ENCODE results near the gene FOXI3.

DNA sequence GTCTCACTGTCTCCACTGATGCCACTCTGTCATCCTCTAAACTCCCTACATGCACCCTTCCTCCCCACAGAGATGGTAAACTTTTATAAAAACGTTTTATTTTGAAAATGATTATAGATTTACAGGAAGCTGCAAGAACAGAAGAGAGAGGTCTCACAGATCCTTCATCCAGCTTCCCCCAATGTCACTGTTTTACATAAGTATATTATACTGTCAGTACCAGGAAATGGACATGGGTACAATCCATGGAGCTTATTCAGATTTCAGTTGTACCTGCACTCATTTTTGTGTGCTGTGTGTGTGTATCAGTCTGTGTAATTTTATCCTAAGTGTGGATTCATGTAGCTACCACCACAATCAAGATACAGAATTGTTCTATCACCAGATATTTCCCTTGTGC, 46.7 kb upstream of the FOXI3 start:
- TF ChIP-seq EZH2 (IDR thresholded peaks at IDR 0.05; ENCODE audit: low read depth, unreplicated experiment) (no peak), EZH2phosphoT487 (IDR thresholded peaks at IDR 0.05; ENCODE audit: unreplicated experiment) (no peak), NANOG (IDR thresholded peaks at IDR 0.05; ENCODE audit: borderline replicate concordance) (no peak)
- TF ChIP-seq, protein P1, sequence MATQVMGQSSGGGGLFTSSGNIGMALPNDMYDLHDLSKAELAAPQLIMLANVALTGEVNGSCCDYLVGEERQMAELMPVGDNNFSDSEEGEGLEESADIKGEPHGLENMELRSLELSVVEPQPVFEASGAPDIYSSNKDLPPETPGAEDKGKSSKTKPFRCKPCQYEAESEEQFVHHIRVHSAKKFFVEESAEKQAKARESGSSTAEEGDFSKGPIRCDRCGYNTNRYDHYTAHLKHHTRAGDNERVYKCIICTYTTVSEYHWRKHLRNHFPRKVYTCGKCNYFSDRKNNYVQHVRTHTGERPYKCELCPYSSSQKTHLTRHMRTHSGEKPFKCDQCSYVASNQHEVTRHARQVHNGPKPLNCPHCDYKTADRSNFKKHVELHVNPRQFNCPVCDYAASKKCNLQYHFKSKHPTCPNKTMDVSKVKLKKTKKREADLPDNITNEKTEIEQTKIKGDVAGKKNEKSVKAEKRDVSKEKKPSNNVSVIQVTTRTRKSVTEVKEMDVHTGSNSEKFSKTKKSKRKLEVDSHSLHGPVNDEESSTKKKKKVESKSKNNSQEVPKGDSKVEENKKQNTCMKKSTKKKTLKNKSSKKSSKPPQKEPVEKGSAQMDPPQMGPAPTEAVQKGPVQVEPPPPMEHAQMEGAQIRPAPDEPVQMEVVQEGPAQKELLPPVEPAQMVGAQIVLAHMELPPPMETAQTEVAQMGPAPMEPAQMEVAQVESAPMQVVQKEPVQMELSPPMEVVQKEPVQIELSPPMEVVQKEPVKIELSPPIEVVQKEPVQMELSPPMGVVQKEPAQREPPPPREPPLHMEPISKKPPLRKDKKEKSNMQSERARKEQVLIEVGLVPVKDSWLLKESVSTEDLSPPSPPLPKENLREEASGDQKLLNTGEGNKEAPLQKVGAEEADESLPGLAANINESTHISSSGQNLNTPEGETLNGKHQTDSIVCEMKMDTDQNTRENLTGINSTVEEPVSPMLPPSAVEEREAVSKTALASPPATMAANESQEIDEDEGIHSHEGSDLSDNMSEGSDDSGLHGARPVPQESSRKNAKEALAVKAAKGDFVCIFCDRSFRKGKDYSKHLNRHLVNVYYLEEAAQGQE (IDR thresholded peaks at IDR 0.05; ENCODE audit: unreplicated experiment): no peak
- TF ChIP-seq, protein P2, sequence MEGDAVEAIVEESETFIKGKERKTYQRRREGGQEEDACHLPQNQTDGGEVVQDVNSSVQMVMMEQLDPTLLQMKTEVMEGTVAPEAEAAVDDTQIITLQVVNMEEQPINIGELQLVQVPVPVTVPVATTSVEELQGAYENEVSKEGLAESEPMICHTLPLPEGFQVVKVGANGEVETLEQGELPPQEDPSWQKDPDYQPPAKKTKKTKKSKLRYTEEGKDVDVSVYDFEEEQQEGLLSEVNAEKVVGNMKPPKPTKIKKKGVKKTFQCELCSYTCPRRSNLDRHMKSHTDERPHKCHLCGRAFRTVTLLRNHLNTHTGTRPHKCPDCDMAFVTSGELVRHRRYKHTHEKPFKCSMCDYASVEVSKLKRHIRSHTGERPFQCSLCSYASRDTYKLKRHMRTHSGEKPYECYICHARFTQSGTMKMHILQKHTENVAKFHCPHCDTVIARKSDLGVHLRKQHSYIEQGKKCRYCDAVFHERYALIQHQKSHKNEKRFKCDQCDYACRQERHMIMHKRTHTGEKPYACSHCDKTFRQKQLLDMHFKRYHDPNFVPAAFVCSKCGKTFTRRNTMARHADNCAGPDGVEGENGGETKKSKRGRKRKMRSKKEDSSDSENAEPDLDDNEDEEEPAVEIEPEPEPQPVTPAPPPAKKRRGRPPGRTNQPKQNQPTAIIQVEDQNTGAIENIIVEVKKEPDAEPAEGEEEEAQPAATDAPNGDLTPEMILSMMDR (conservative IDR thresholded peaks at IDR 0.05; ENCODE audit: low read depth in 2 of 2): no peak

All from GM23338 (cell line).